Central memory CD4-positive, alpha-beta T cell (primary cell): Measurements from ENCODE around the gene MDN1.
"Not testable (repeated sequence)": the region's sequence is repeated elsewhere in the genome, so short reads cannot be mapped to it uniquely, and the experiment has no call there.

Experiments used
- DNase-seq: peaks from one replicate; pipeline ENCODE4 v3.0.0; 2022

Gene MDN1

GRCh38 chr6:89818977-89819335 is 638 bp downstream of the MDN1 start:
- DNase-seq: no peak

- no peak for DNase-seq
Observed at GRCh38 chr6:89817481-89817880, 2.1 kb downstream of the MDN1 start.

GRCh38 chr6:89813422-89813821 is 6.2 kb downstream of the MDN1 start:
- DNase-seq: not testable (repeated sequence)

GRCh38 chr6:89807581-89807980 is 12.0 kb downstream of the MDN1 start:
- no peak for DNase-seq

- DNase-seq: no peak
Observed at GRCh38 chr6:89805814-89806371, 13.7 kb downstream of the MDN1 start.

GRCh38 chr6:89803271-89803670 is 16.3 kb downstream of the MDN1 start:
- DNase-seq: no peak

- no peak for DNase-seq
Observed at GRCh38 chr6:89799756-89800155, 19.8 kb downstream of the MDN1 start.

- DNase-seq: no peak
Observed at GRCh38 chr6:89799096-89799495, 20.5 kb downstream of the MDN1 start.

GRCh38 chr6:89797317-89797716 is 22.3 kb downstream of the MDN1 start:
- DNase-seq: no peak

GRCh38 chr6:89794324-89794723 is 25.3 kb downstream of the MDN1 start:
- peak; percentile 29 for DNase-seq

GRCh38 chr6:89793586-89793985 is 26.0 kb downstream of the MDN1 start:
- no peak for DNase-seq

GRCh38 chr6:89792881-89793280 is 26.7 kb downstream of the MDN1 start:
- no peak for DNase-seq

- no peak for DNase-seq
Observed at GRCh38 chr6:89790403-89790802, 29.2 kb downstream of the MDN1 start.

- no peak for DNase-seq
Observed at GRCh38 chr6:89789980-89790379, 29.6 kb downstream of the MDN1 start.

GRCh38 chr6:89787660-89788328 is 31.8 kb downstream of the MDN1 start:
- no peak for DNase-seq

GRCh38 chr6:89786970-89787369 is 32.6 kb downstream of the MDN1 start:
- no peak for DNase-seq

GRCh38 chr6:89784838-89785237 is 34.8 kb downstream of the MDN1 start:
- no peak for DNase-seq

- not testable (repeated sequence) for DNase-seq
Observed at GRCh38 chr6:89783293-89783692, 36.3 kb downstream of the MDN1 start.

- DNase-seq: no peak
Observed at GRCh38 chr6:89782222-89782621, 37.4 kb downstream of the MDN1 start.

- DNase-seq: no peak
Observed at GRCh38 chr6:89781070-89782034, 38.2 kb downstream of the MDN1 start.

GRCh38 chr6:89777455-89777854 is 42.1 kb downstream of the MDN1 start:
- DNase-seq: no peak

GRCh38 chr6:89776583-89777233 is 42.9 kb downstream of the MDN1 start:
- DNase-seq: no peak

- no peak for DNase-seq
Observed at GRCh38 chr6:89775150-89775549, 44.4 kb downstream of the MDN1 start.
